GM19099 (cell line): ENCODE results near the gene FUOM.

ENCODE experiments used
- POLR2A ChIP-seq: IDR thresholded peaks from 3 replicates; pipeline ENCODE4 v1.6.1; 2011; ENCODE audit warnings: low read depth; ENCODE audit not compliant: insufficient read length; ENCODE audit errors: extremely low read depth

FUOM gene

GRCh38 chr10:133306941-133307379 lies 50.9 kb downstream of the FUOM start:
- TF ChIP-seq POLR2A: no peak

DNA sequence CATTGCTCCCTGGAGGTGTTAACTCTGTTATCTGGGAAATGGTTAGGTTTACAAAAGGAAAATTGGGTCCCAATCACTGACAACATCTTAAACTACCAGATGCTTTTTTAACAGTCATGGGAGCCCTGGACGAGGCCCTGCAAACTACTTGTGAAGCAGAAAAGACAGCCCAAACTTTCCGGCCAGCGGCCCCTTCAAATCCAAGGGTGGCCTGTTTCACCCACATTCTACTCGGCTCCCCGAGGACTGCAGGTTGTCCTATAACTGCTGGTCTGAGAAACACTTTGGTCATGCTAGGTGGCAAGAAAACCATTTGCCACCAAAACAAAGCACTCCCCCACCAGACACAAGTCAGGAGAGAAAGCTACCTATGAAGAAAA lies 51.7 kb downstream of the FUOM start:
- TF ChIP-seq POLR2A: no peak
